H1 (cell line): ENCODE data around the gene TRAK1. TPM values are rescaled to one million over a fixed set of nuclear protein-coding genes. Genes with fewer than 3 reads are reported as not detected.

Experiments
- EZH2 ChIP-seq: fragments of 200-600 bp; sonication (generic); IDR thresholded peaks from 2 replicates; pipeline ENCODE4 v1.7.1; 2012; ENCODE audit warnings: low read depth, mild to moderate bottlenecking, moderate library complexity, low read length, inconsistent platforms; ENCODE audit not compliant: severe bottlenecking
- FOSL1 ChIP-seq: IDR thresholded peaks from 2 replicates; pipeline ENCODE4 v1.6.1; 2011; ENCODE audit warnings: mild to moderate bottlenecking, low read depth, low read length, moderate library complexity; ENCODE audit not compliant: insufficient read depth
- SIN3A ChIP-seq, 2 experiments: IDR thresholded peaks in 1 of 2; conservative IDR thresholded peaks in 1 of 2; 2 replicates each; pipeline ENCODE4 v1.6.1; 2011 to 2012; ENCODE audit warnings: low read length in 2 of 2, improper control_type of control experiment in 1 of 2, low read depth in 1 of 2, mild to moderate bottlenecking in 1 of 2
- TEAD4 ChIP-seq: IDR thresholded peaks from 2 replicates; pipeline ENCODE4 v1.6.1; 2012; ENCODE audit warnings: low read depth, low read length, inconsistent platforms, mixed read lengths
- YY1 ChIP-seq: IDR thresholded peaks from 2 replicates; pipeline ENCODE4 v1.6.1; 2011; ENCODE audit warnings: low read depth, mild to moderate bottlenecking, low read length
- polyA plus RNA-seq, 7 experiments: library from polyadenylated mRNA; depleted of rRNA in 3 of 7; stranded (reverse) in 5 of 7; unstranded in 2 of 7; fragments of >200 nt in 5 of 7; fragments of 200-250 nt in 2 of 7; gene quantifications; 1 replicate in 5 of 7; 2 replicates in 1 of 7; 4 replicates in 1 of 7; pipeline versions ENCODE4 v1.2.1 to v1.2.3, GENCODE V29; 2011 to 2013; ENCODE audit warnings: missing spikeins in 2 of 7, mixed read lengths in 2 of 7
- total RNA-seq: library from RNA; stranded (reverse); fragmentation: NEBNext Ultra II Directional; extraction: Animal tissue kit (Norgen Biotek cat#: 25700); gene quantifications from 2 replicates; pipeline ENCODE4 v1.2.1, GENCODE V29; 2021
- TF ChIP-seq, protein P1 (sequence below): IDR thresholded peaks from 2 replicates; pipeline ENCODE4 v1.6.1; 2012; ENCODE audit warnings: low read length, inconsistent platforms

The TRAK1 gene
- total and polyA plus RNA-seq, 2 of the 8 experiments (the other 6 are each of a cell fraction or from before 2014, with no cell fraction given) = 21.3 to 32.7 TPM

DNA sequence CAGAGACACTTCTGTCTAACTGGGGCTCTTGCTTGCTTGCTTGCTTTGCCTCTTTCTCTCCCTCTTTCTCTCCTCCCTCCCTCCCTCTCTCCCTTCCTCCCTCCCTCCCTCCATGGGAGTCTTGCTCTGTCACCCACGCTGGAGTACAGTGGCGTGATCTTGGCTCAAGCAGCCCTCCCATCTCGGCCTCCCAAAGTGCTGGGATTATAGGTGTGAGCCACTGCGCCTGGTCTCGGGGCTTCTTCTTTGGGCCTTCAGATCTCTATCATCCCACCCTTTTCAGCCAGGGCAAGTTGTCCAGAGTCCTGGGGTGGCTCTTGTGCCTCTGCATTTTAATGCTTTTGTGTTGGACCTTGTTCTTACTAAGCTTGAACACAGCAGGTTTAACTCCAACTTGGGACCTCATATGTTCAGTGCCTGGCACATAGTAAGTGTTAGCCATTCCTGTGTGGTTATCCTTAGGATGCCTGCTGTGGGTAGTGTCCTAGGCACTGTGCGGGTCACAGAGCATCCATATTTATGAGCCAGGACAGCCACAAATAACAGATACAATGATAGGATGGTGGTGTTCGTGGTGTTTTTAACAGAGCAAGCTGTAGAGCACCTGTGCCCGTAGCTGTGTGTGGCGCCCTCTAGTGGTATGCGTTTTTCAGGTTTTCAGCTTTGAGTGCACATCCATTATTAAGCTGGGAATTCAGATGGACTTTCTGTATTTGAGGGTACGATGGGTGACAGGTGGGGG is 99.7 kb downstream of the TRAK1 start (continued):
- TF ChIP-seq SIN3A (conservative IDR thresholded peaks at IDR 0.05 in 1 of 2, IDR thresholded peaks at IDR 0.05 in 1 of 2; ENCODE audit: low read depth in 1 of 2, low read length in 2 of 2) (no peak), FOSL1 (no peak), TEAD4 (peak; percentile 74), EZH2 (no peak), YY1 (peak; percentile 62; the same call in 1 of the 2 replicates)
- TF ChIP-seq, protein P1, sequence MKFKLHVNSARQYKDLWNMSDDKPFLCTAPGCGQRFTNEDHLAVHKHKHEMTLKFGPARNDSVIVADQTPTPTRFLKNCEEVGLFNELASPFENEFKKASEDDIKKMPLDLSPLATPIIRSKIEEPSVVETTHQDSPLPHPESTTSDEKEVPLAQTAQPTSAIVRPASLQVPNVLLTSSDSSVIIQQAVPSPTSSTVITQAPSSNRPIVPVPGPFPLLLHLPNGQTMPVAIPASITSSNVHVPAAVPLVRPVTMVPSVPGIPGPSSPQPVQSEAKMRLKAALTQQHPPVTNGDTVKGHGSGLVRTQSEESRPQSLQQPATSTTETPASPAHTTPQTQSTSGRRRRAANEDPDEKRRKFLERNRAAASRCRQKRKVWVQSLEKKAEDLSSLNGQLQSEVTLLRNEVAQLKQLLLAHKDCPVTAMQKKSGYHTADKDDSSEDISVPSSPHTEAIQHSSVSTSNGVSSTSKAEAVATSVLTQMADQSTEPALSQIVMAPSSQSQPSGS = no peak
